ENCODE measurements around the gene VAMP5.
"Not testable (repeated sequence)": the region's sequence is repeated elsewhere in the genome, so short reads cannot be mapped to it uniquely, and the experiment has no call there.

DNA sequence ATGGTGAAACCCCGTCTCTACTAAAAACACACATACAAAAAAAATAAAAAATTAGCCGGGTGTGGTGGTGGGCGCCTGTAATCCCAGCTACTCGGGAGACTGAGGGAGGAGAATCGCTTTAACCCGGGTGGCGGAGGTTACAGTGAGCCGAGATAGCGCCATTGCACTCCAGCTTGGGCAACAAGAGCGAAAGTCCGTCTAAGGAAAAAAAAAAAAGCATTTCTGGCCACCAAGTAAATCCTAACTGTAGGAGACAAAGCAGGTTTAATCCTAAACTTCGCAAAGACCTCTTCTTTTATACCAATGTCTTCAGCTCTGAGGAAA is 23.9 kb upstream of the VAMP5 start:
- not testable (repeated sequence) for TF ChIP-seq CTCF (IDR thresholded peaks at IDR 0.05 in 8 of 11, conservative IDR thresholded peaks at IDR 0.05 in 3 of 11); POLR2AphosphoS5 (IDR thresholded peaks at IDR 0.05); POLR2A (IDR thresholded peaks at IDR 0.05)

Data from spleen (tissue), 7 donors.